H7 (cell line): ENCODE results near the gene MARK3. TPM values are rescaled to one million over a fixed set of nuclear protein-coding genes. Genes with fewer than 3 reads are reported as not detected.

ENCODE experiments used
- DNase-seq: peaks from one replicate; pipeline ENCODE4 v3.0.0; 2012
- H3K27me3 ChIP-seq: 2 replicates; pipeline ENCODE4 v1.6.0; 2011; ENCODE audit warnings: mild to moderate bottlenecking, low read length; ENCODE audit not compliant: control insufficient read depth, insufficient read depth
- H3K36me3 ChIP-seq: replicated peaks from 2 replicates; pipeline ENCODE4 v1.5.1; 2011; ENCODE audit warnings: low read length; ENCODE audit not compliant: control insufficient read depth, insufficient read depth
- H3K4me3 ChIP-seq: 2 replicates; pipeline ENCODE4 v1.5.1; 2011; ENCODE audit warnings: low read depth, mild to moderate bottlenecking, control low read depth, low read length, moderate library complexity; ENCODE audit not compliant: insufficient read depth
- total RNA-seq: library from RNA; depleted of rRNA; stranded (reverse); fragments of >200 nt; shearing (Covaris generic); gene quantifications from 2 replicates; pipeline ENCODE4 v1.2.3, GENCODE V29; 2014

The MARK3 gene
- total RNA-seq, 1 experiment from 2014 or later = 66.0 TPM

DNA sequence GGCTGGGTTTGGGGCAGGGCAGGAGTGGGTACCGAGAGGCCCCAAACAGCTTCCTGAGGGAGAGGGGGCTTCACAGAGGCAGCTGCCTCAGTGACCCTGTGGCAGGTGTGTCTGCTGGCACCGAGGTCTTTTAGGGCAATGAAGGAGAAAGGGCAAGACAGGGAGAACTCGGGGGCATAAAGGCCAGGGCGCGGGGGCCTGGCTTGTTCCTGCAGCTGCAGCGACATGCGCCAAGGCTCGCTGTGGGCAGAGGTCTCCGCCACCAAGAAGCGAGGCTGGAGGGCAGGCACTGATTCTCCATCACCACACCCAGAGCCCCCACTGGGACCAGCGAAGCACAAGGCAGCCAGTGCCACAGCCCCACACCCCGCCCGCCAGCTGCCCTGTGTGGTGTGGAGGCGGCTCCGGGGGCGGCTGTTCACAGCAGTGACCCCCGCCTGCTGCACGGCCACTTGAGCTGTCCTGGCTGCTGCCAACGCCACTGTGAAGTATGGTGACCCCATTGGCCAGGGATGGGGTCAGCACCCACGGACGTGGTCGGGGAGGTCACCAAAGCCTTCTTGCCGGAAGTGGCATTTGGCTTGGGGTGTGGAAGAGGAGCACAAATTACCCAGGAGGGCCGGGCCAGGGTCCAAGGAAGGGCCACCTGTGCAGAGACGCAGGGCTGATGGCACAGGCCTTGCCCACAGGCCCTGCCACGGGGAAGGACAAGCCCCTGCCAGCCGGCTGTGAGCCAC is 160.9 kb downstream of the MARK3 start:
- no peaks in the 10 kb centered on the region for H3K27me3 ChIP-seq

GRCh38 chr14:103546652-103547454 is 161.6 kb downstream of the MARK3 start:
- H3K4me3 ChIP-seq = no peak overlapping the region
- DNase-seq = peak; percentile 98
- H3K27me3 ChIP-seq = no peaks in the 10 kb centered on the region
- H3K36me3 ChIP-seq = no peaks in the 10 kb centered on the region

More for the DNA sequence above, 160.9 kb downstream of the MARK3 start:
- peak; percentile 65 for DNase-seq
- Histone ChIP-seq H3K36me3 (no peaks in the 10 kb centered on the region), H3K4me3 (no peak overlapping the region)

DNA sequence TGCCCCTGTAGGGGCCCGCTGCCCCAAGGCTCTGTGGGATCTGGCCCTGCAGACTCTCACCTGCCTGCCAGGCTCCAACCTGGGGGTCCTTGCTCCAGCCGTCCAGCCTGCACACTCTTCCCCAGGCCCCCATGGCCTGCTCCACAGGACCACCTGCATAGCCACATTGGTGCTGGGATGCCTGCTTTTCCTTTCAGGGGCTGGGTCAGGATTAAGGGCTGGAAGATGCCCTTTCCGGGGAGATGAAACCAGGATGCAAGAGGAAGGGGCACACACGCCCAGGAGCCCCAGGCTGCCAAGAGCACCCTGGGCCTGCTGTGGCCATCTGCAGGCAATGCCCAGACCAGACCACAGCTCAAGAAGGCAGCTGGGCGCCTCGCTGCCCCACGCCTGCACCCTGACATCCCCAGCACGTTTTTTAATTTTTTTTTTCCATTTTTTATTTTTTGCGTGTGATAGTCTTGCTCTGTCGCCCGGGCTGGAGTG is 162.3 kb downstream of the MARK3 start:
- DNase-seq = peak; percentile 51

DNA sequence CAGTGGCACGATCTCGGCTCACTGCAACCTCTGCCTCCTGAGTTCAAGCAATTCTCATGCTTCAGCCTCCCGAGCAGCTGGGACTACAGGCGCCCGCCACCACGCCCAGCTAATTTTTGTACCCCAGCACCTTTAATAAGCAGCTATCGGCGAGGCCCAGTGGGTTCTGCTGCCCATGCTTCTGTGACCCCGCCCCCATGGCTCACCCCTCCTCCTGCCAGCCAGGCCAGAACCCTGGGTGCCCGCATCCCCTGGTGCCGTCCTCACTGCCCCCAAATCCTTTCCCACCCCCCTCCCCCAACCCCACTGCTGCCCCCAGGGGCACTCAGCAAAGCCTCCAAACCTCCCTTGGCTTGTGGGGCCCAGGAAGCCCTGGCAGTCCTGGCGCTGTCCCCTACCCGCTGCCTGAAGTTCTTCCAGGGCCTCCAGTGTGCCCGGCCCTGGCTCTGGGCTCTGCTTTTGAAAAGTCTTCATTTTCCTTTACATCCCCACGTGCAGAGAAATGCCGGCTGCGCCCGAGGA is 162.8 kb downstream of the MARK3 start:
- H3K27me3 ChIP-seq = no peaks in the 10 kb centered on the region
- DNase-seq = peak; percentile 69
- H3K4me3 ChIP-seq = no peak overlapping the region
- no peaks in the 10 kb centered on the region for H3K36me3 ChIP-seq

More for the DNA sequence above, 162.3 kb downstream of the MARK3 start:
- H3K36me3 ChIP-seq = no peaks in the 10 kb centered on the region
- H3K27me3 ChIP-seq = no peaks in the 10 kb centered on the region
- H3K4me3 ChIP-seq = no peak overlapping the region

DNA sequence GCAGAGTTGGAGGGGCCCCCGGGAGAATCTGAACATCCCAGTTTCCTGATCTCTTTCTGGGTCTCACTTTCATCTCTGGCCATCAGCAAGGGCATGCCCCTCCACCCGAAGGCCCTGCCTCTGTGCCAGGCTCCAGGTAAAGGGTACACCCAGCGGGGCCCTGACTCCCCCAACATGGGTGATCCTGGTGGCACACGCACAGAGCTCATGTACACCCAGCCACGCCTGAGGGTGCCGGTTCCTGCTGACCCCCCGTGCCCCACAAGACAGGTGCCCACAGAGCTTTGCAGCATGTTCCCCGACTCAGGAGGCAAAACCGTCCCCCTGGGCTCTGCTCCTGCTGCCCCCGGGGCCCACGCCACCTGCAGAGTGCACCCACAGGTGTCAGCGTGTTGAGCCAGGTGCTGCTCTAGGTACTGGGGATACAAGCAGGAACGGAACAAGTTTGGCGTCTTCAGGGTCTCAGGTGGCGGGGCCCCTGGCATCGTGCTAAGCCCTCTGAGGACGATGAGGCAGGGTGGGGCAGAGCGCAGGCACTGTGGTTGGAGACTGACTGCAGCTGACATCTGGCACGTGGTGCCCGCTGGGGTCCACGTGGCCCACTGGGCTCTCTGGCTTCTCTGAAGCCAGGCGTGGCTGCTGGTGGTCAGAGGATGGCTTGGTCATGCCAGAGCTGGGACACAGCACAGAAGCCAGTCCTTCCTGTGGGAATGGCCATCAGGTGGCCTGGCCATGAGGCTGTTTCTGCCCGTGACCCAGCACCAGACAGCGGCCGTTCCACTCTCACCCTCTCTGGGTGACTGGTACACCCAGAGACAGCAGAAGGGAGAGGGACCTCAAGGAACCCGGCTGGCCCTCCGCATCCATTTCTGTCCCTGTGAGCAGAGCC is 163.5 kb downstream of the MARK3 start:
- peak; percentile 56 for DNase-seq
- H3K4me3 ChIP-seq = no peak overlapping the region
- H3K27me3 ChIP-seq = no peaks in the 10 kb centered on the region
- no peaks in the 10 kb centered on the region for H3K36me3 ChIP-seq

GRCh38 chr14:103549361-103550311 is 164.4 kb downstream of the MARK3 start:
- peak; percentile 83 for DNase-seq
- Histone ChIP-seq H3K4me3 (no peak overlapping the region), H3K36me3 (no peaks in the 10 kb centered on the region), H3K27me3 (no peaks in the 10 kb centered on the region)

GRCh38 chr14:103550451-103551337 is 165.5 kb downstream of the MARK3 start:
- Histone ChIP-seq H3K27me3 (no peaks in the 10 kb centered on the region), H3K4me3 (no peak overlapping the region), H3K36me3 (no peaks in the 10 kb centered on the region)
- DNase-seq = peak; percentile 70

GRCh38 chr14:103551338-103551762 is 166.1 kb downstream of the MARK3 start:
- Histone ChIP-seq H3K27me3 (no peaks in the 10 kb centered on the region), H3K4me3 (no peak overlapping the region), H3K36me3 (no peaks in the 10 kb centered on the region)
- DNase-seq = peak; percentile 68

- peak; percentile 50 for DNase-seq
Observed at GRCh38 chr14:103552011-103552845, 167.0 kb downstream of the MARK3 start.

GRCh38 chr14:103552846-103553210 is 167.6 kb downstream of the MARK3 start:
- no peaks in the 10 kb centered on the region for H3K36me3 ChIP-seq
- no peaks in the 10 kb centered on the region for H3K27me3 ChIP-seq
- DNase-seq = no peak
- H3K4me3 ChIP-seq = no peak overlapping the region

More at GRCh38 chr14:103552011-103552845, 167.0 kb downstream of the MARK3 start:
- no peaks in the 10 kb centered on the region for H3K27me3 ChIP-seq
- no peak overlapping the region for H3K4me3 ChIP-seq
- no peaks in the 10 kb centered on the region for H3K36me3 ChIP-seq
